ENCODE data around the gene MTA2. TPM values are rescaled to one million over a fixed set of nuclear protein-coding genes. Genes with fewer than 3 reads are reported as not detected.
"Not testable (repeated sequence)": the region's sequence is repeated elsewhere in the genome, so short reads cannot be mapped to it uniquely, and the experiment has no call there.

The MTA2 gene
- total RNA-seq, 2 donors from 2014 or later = 26.2 to 29.3 TPM

DNA sequence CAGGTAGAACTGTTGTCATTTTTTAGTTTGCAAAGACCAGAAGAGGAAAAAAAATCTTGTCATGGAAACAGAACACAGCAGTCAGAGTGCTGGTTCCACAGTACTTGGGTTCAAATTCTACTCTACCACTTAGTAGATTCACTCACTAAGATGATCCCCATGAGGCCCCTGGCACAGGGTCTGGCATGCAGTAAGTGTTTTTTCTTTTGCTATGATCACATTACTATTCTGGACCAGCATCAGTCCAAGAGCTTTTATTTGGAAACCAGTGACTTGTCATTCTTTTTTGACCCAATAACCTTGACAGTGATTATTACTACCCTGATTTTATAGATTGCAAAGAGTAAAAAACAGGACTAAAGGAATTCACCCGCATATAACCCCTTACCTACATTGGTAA lies 32.1 kb downstream of the MTA2 start:
- no peak for TF ChIP-seq POLR2A (IDR thresholded peaks at IDR 0.05)
- TF ChIP-seq CTCF (IDR thresholded peaks at IDR 0.05) = no peak
- WGBS, 2 donors = 76 to 77% methylated on average over 1 of the region's 1 CpG
- H3K27ac ChIP-seq = no peak overlapping the region
- no peaks in the 10 kb centered on the region for H3K27me3 ChIP-seq
- H3K4me3 ChIP-seq = no peak overlapping the region
- peaks cover 27% of the 10 kb centered on the region for H3K4me1 ChIP-seq
- ATAC-seq (no peak), DNase-seq (no peak)
- H3K9me3 ChIP-seq = no peaks in the 10 kb centered on the region
- intact Hi-C loops (cut with DNase I) = no loop called here
- peaks cover 7 to 29% of the 10 kb centered on the region in 2 donors for H3K36me3 ChIP-seq (replicated peaks in 1 of 2; ENCODE audit: insufficient read depth in 1 of 2, low read depth in 2 of 2)

DNA sequence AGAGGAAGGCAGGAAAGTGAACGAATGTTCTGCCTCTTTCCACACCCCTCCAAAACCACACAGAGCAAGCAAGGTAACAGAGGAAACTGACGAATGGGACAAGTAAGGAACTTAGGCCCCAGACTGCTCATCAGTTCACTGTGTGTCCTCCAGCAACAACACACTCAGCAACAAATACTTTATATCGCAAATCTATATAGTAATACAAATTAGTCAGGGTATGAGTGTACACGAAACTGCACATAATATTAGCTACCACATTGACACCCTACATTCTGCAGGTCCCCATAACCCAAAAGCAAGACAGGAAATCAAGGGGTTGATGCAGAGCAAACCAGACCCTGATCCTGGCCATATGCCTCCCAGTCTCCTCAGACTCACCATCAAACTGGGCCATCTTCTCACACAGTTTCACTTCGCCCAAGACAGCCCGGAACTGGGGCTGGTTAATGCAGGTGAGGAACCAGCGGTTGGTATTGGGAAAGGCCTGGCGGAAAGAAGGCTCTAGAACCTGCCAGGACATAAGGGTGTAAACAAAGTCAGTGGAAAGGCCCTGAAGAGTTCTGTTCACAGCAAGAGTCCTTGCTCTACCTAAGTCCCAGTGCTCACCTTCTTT lies 34.5 kb downstream of the MTA2 start:
- no peak overlapping the region for H3K27ac ChIP-seq
- intact Hi-C loops (cut with DNase I) = no loop called here
- TF ChIP-seq CTCF (IDR thresholded peaks at IDR 0.05) (no peak), POLR2A (IDR thresholded peaks at IDR 0.05) (no peak)
- no peak overlapping the region for H3K4me3 ChIP-seq
- peaks cover 16% of the 10 kb centered on the region for H3K4me1 ChIP-seq
- 76 to 87% methylated on average over 8 of the region's 8 CpGs for WGBS, 2 donors
- H3K27me3 ChIP-seq = no peaks in the 10 kb centered on the region
- no peaks in the 10 kb centered on the region for H3K9me3 ChIP-seq
- H3K36me3 ChIP-seq (replicated peaks in 1 of 2; ENCODE audit: insufficient read depth in 1 of 2, low read depth in 2 of 2) = peaks cover 7 to 32% of the 10 kb centered on the region in 2 donors
- DNase-seq = no peak
- ATAC-seq = no peak

DNA sequence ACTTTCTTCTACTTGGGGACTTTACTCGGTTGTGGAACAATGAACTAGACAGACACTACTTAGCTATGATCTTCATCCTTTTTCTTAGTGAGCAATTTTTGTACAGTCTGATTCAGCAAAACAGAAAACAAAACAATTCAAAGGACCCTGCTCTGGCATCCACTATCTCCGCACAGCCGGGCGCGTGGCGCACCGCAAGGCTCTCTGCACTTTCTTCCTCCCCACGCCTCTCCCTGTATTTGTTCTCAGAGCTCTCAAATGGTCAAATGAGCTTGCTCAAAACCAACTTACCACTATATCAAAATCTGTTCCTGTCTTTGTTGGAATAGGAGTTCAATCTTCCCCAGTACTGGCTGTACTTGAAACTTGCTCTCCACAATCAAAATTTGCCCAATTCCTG lies 35.4 kb downstream of the MTA2 start:
- Histone ChIP-seq H3K27me3 (no peaks in the 10 kb centered on the region), H3K27ac (no peak overlapping the region), H3K9me3 (no peaks in the 10 kb centered on the region), H3K4me3 (no peak overlapping the region), H3K4me1 (peaks cover 7% of the 10 kb centered on the region), H3K36me3 (replicated peaks in 1 of 2; ENCODE audit: insufficient read depth in 1 of 2, low read depth in 2 of 2) (peaks cover 7 to 30% of the 10 kb centered on the region in 2 donors)
- DNase-seq (no peak), ATAC-seq (no peak)
- intact Hi-C loops (cut with DNase I) = no loop called here
- TF ChIP-seq CTCF (IDR thresholded peaks at IDR 0.05) (no peak), POLR2A (IDR thresholded peaks at IDR 0.05) (no peak)
- WGBS, 2 donors = 89 to 93% methylated on average over 8 of the region's 8 CpGs

GRCh38 chr11:62565100-62565802 lies 36.4 kb downstream of the MTA2 start:
- DNase-seq = no peak
- Histone ChIP-seq H3K4me1 (peaks cover 13% of the 10 kb centered on the region), H3K27ac (no peak overlapping the region), H3K4me3 (no peak overlapping the region), H3K9me3 (no peaks in the 10 kb centered on the region), H3K27me3 (no peaks in the 10 kb centered on the region), H3K36me3 (replicated peaks in 1 of 2; ENCODE audit: insufficient read depth in 1 of 2, low read depth in 2 of 2) (peaks cover 4 to 24% of the 10 kb centered on the region in 2 donors)
- TF ChIP-seq CTCF (IDR thresholded peaks at IDR 0.05) = no peak
- no peak for TF ChIP-seq POLR2A (IDR thresholded peaks at IDR 0.05)
- 64 to 69% methylated on average over 5 of the region's 5 CpGs for WGBS, 2 donors
- intact Hi-C loops (cut with DNase I) = no loop called here
- no peak for ATAC-seq

DNA sequence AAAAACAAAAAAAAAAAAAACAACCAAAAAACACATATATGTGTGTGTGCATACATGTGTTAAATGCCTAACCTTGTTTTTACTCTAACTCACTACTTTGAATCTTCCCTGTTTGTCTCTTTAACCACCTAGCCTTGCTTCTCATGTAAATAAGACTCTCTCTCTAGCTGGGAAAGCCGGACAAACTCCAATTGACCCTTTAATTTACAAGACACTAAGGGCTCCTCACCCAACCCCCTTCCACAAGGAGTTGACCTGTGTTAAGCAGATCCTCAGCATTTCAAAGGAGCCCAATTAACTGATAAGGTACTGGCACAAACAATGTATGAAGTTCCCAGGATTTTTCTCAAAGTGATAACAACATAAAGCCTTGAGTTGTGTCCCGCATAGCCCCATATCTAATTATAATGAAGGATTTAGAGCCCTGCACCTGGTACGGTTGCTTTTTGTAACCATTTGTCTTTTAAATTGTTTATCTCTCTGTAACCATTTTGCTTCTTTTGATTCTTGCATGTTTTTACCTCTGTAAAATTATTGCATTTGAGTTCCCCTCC lies 39.9 kb downstream of the MTA2 start:
- H3K4me3 ChIP-seq; H3K27me3 ChIP-seq; ATAC-seq; intact Hi-C loops (cut with DNase I); DNase-seq; H3K27ac ChIP-seq; H3K9me3 ChIP-seq: not testable (repeated sequence)
- 60% methylated on average over 3 of the region's 3 CpGs for WGBS, 2 donors
- H3K36me3 ChIP-seq (replicated peaks in 1 of 2; ENCODE audit: insufficient read depth in 1 of 2, low read depth in 2 of 2) = peaks cover 0 to 21% of the 10 kb centered on the region in 2 donors
- H3K4me1 ChIP-seq = peaks cover 22% of the 10 kb centered on the region

Measured in body of pancreas (tissue), 4 donors.